ENCODE results near the gene SLC6A17. TPM values are rescaled to one million over a fixed set of nuclear protein-coding genes. Genes with fewer than 3 reads are reported as not detected.

The SLC6A17 gene
- total RNA-seq, 2 donors from 2014 or later = 0.14 TPM

GRCh38 chr1:110215621-110216515 is 65.6 kb downstream of the SLC6A17 start:
- H3K27me3 ChIP-seq (replicated peaks; ENCODE audit: insufficient read depth) = no peaks in the 10 kb centered on the region
- H3K9me3 ChIP-seq = no peaks in the 10 kb centered on the region
- peaks cover 0 to 54% of the 10 kb centered on the region in 2 donors for H3K4me1 ChIP-seq (ENCODE audit: control insufficient read depth in 1 of 2, low read depth in 2 of 2)
- no peaks in the 10 kb centered on the region for H3K36me3 ChIP-seq
- no peak overlapping the region for H3K27ac ChIP-seq
- DNase-seq (ENCODE audit: low spot score) (no peak), ATAC-seq (ENCODE audit: insufficient number of reproducible peaks, low FRiP score, low read depth) (no peak)
- TF ChIP-seq CTCF (IDR thresholded peaks at IDR 0.05) = no peak
- no peak overlapping the region for H3K4me3 ChIP-seq

GRCh38 chr1:110216844-110217444 is 66.7 kb downstream of the SLC6A17 start:
- H3K9me3 ChIP-seq = no peaks in the 10 kb centered on the region
- no peak overlapping the region for H3K27ac ChIP-seq
- no peak overlapping the region for H3K4me3 ChIP-seq
- H3K36me3 ChIP-seq = no peaks in the 10 kb centered on the region
- TF ChIP-seq CTCF (IDR thresholded peaks at IDR 0.05) = no peak
- ATAC-seq (ENCODE audit: insufficient number of reproducible peaks, low FRiP score, low read depth) (no peak), DNase-seq (ENCODE audit: low spot score) (no peak)
- no peaks in the 10 kb centered on the region for H3K27me3 ChIP-seq (replicated peaks; ENCODE audit: insufficient read depth)
- H3K4me1 ChIP-seq (ENCODE audit: control insufficient read depth in 1 of 2, low read depth in 2 of 2) = peaks cover 0 to 44% of the 10 kb centered on the region in 2 donors

GRCh38 chr1:110218137-110218536 is 67.8 kb downstream of the SLC6A17 start:
- peaks cover 0 to 32% of the 10 kb centered on the region in 2 donors for H3K4me1 ChIP-seq (ENCODE audit: control insufficient read depth in 1 of 2, low read depth in 2 of 2)
- H3K27me3 ChIP-seq (replicated peaks; ENCODE audit: insufficient read depth) = no peaks in the 10 kb centered on the region
- ATAC-seq (ENCODE audit: insufficient number of reproducible peaks, low FRiP score, low read depth) (no peak), DNase-seq (ENCODE audit: low spot score) (no peak)
- no peak for TF ChIP-seq CTCF (IDR thresholded peaks at IDR 0.05)
- no peaks in the 10 kb centered on the region for H3K9me3 ChIP-seq
- H3K4me3 ChIP-seq = no peak overlapping the region
- H3K27ac ChIP-seq = no peak overlapping the region
- no peaks in the 10 kb centered on the region for H3K36me3 ChIP-seq

GRCh38 chr1:110218739-110219138 is 68.4 kb downstream of the SLC6A17 start:
- H3K27me3 ChIP-seq (replicated peaks; ENCODE audit: insufficient read depth) = no peaks in the 10 kb centered on the region
- no peak overlapping the region for H3K27ac ChIP-seq
- no peaks in the 10 kb centered on the region for H3K9me3 ChIP-seq
- H3K4me3 ChIP-seq = no peak overlapping the region
- TF ChIP-seq CTCF (IDR thresholded peaks at IDR 0.05) = no peak
- peaks cover 6% of the 10 kb centered on the region for H3K36me3 ChIP-seq
- no peak for DNase-seq (ENCODE audit: low spot score)
- H3K4me1 ChIP-seq (ENCODE audit: control insufficient read depth in 1 of 2, low read depth in 2 of 2) = peaks cover 0 to 26% of the 10 kb centered on the region in 2 donors
- no peak for ATAC-seq (ENCODE audit: insufficient number of reproducible peaks, low FRiP score, low read depth)

- Histone ChIP-seq H3K4me1 (ENCODE audit: control insufficient read depth in 1 of 2, low read depth in 2 of 2) (peaks cover 0 to 10% of the 10 kb centered on the region in 2 donors), H3K9me3 (no peaks in the 10 kb centered on the region), H3K36me3 (peaks cover 11% of the 10 kb centered on the region), H3K27me3 (replicated peaks; ENCODE audit: insufficient read depth) (no peaks in the 10 kb centered on the region), H3K4me3 (no peak overlapping the region), H3K27ac (no peak overlapping the region)
- DNase-seq (ENCODE audit: low spot score) (no peak), ATAC-seq (ENCODE audit: insufficient number of reproducible peaks, low FRiP score, low read depth) (no peak)
- no peak for TF ChIP-seq CTCF (IDR thresholded peaks at IDR 0.05)
Observed at GRCh38 chr1:110220324-110220723, 70.0 kb downstream of the SLC6A17 start.

All from thoracic aorta (tissue), 2 donors.